T-cell (primary cell): Measurements from ENCODE around the gene PHYKPL. TPM values are rescaled to one million over a fixed set of nuclear protein-coding genes. Genes with fewer than 3 reads are reported as not detected.

ENCODE experiments used
- ATAC-seq, 4 experiments: fragments of 200-7000 bp in 3 of 4; fragments of 150-1000 bp in 1 of 4; cut with Tn5 transposase; replicated peaks in 1 of 4; 1 replicate in 3 of 4; 2 replicates in 1 of 4; pipeline ENCODE4 v1.10.0; 2021; ENCODE audit warnings: moderate library complexity in 3 of 4, mild to moderate bottlenecking in 2 of 4, moderate number of reproducible peaks in 1 of 4
- CTCF ChIA-PET, 2 donors: fragments of 300-600 bp; sonication (Branson Sonifier 250); formaldehyde crosslinking; loops; one replicate each; lab custom pipeline; 2022; ENCODE audit warnings: antibody characterized with exemption in 2 of 2; lab: Charles Lee
- POLR2A ChIA-PET, 2 donors: fragments of 300-600 bp; sonication (Branson Sonifier 250); formaldehyde crosslinking; loops; one replicate each; lab custom pipeline; 2022; ENCODE audit warnings: antibody characterized with exemption in 2 of 2; lab: Charles Lee
- DNase-seq, 35 experiments: peaks; one replicate each; pipeline versions ENCODE4 v3.0.0 to v3.0.0-alpha.2; 2013 to 2023
- H3K27ac ChIP-seq: one replicate; pipeline ENCODE4 v1.5.1; 2013; ENCODE audit warnings: low read length
- H3K27me3 ChIP-seq, 2 experiments: replicated peaks in 1 of 2; 1 replicate in 1 of 2; 2 replicates in 1 of 2; pipeline versions ENCODE4 v1.6.1 to v1.7.0; 2013; ENCODE audit warnings: low read length in 1 of 2, mixed read lengths in 1 of 2; ENCODE audit not compliant: control insufficient read depth in 2 of 2, insufficient read depth in 2 of 2; ENCODE audit errors: extremely low read depth in 1 of 2
- H3K36me3 ChIP-seq, 2 donors: 1 replicate in 1 of 2; 2 replicates in 1 of 2; pipeline versions ENCODE4 v1.6.1 to v1.7.0; 2013; ENCODE audit warnings: low read length in 1 of 2; ENCODE audit not compliant: control insufficient read depth in 2 of 2, insufficient read depth in 1 of 2; ENCODE audit errors: extremely low read depth in 1 of 2
- H3K4me1 ChIP-seq, 2 experiments: 1 replicate in 1 of 2; 2 replicates in 1 of 2; pipeline versions ENCODE4 v1.6.1 to v1.7.0; 2013; ENCODE audit warnings: low read length in 2 of 2, mixed read lengths in 1 of 2; ENCODE audit not compliant: insufficient read depth in 2 of 2, control insufficient read depth in 1 of 2; ENCODE audit errors: extremely low read depth in 1 of 2
- H3K4me3 ChIP-seq, 2 donors: 1 replicate in 1 of 2; 2 replicates in 1 of 2; pipeline versions ENCODE4 v1.5.1 to v1.7.0; 2013; ENCODE audit warnings: mild to moderate bottlenecking in 2 of 2, low read length in 1 of 2, moderate library complexity in 1 of 2; ENCODE audit not compliant: control insufficient read depth in 1 of 2; ENCODE audit errors: extremely low read depth in 1 of 2
- H3K9me3 ChIP-seq: 2 replicates; pipeline ENCODE4 v1.7.0; 2013
- H3K27ac Mint-ChIP-seq, 2 donors: one replicate each; pipeline ENCODE4 v1.8.0; 2020 to 2021; ENCODE audit warnings: mild to moderate bottlenecking in 2 of 2, mixed read lengths in 2 of 2
- H3K27me3 Mint-ChIP-seq, 2 donors: one replicate each; pipeline ENCODE4 v1.8.0; 2021 to 2022; ENCODE audit warnings: mixed read lengths in 2 of 2
- H3K36me3 Mint-ChIP-seq: one replicate; pipeline ENCODE4 v1.8.0; 2021; ENCODE audit warnings: mixed read lengths
- H3K4me1 Mint-ChIP-seq, 3 donors: one replicate each; pipeline ENCODE4 v1.8.0; 2020 to 2022; ENCODE audit warnings: mixed read lengths in 3 of 3, mild to moderate bottlenecking in 1 of 3
- H3K4me3 Mint-ChIP-seq, 3 donors: one replicate each; pipeline ENCODE4 v1.8.0; 2020 to 2022; ENCODE audit warnings: mild to moderate bottlenecking in 3 of 3, mixed read lengths in 3 of 3, moderate library complexity in 3 of 3
- H3K9me3 Mint-ChIP-seq, 3 donors: one replicate each; pipeline ENCODE4 v1.8.0; 2020 to 2022; ENCODE audit warnings: mixed read lengths in 3 of 3
- WGBS: methylation state at CpG from one replicate; pipeline ENCODE4 v1.1.5; 2013; ENCODE audit warnings: missing lambda C conversion rate; ENCODE audit not compliant: insufficient coverage; 5-methylcytosine and 5-hydroxymethylcytosine counted together
- total RNA-seq, 35 experiments: library from RNA in 6 of 35; stranded (reverse) in 6 of 35; fragments of 120-200 nt in 1 of 35; gene quantifications; one replicate each; pipeline versions ENCODE4 v1.2.1 to v1.2.4 and lab custom pipeline; 2013 to 2026

The PHYKPL gene
- total RNA-seq, 5 donors from 2014 or later (not counting 1 experiment from before 2014, with no cell fraction given) = 135 to 208 (median 193) TPM

DNA sequence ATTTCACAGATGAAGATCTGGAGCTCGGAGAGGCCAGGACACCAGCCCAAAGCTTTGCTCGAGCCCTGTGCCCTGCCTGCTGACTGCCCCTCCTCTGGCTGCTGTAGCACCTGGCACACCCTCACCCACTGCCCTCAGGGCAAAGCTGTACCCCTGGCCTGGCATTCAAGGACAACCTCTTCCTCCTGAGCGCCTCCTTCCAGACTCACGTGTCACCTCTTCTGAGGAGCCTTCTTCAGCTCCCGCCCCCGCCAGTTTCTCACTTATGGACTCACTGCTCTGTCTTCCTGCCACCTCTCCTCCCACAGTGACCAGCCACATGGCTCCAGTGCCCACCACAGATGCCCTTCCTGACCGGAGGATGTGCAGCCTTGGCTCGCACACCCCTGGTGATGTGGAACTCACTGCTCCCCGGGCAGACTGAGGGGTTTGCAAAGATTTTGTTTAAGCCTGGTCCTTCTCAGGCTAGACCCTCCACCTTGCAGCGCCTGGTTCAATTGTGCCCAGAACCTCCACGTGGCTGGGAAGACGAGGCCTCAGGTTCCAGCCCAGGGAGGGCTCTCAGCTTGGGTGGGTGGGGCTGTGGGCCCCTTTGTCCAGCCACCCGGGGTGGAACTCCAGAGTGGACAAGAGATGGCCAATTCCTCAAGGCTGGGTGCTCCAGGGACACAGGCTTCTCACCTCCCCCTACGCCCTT lies 46.6 kb upstream of the PHYKPL start:
- H3K27ac ChIP-seq = no peak overlapping the region
- H3K36me3 ChIP-seq = no peaks in the 10 kb centered on the region
- ChIA-PET POLR2A (no interaction called here), CTCF (interaction anchor here in 1 of 2 donors (0.5 kb wide), 1 partner anchor 274 kb away, joined by 3 read pairs; no protein-coding TSS in a partner anchor)
- H3K4me3 ChIP-seq = no peak overlapping the region
- WGBS = 78% methylated on average over 13 of the region's 14 CpGs
- H3K27me3 ChIP-seq = peaks cover 0 to 38% of the 10 kb centered on the region in 2 experiments
- Mint-ChIP-seq H3K36me3 (no peaks in the 10 kb centered on the region), H3K9me3 (peaks cover 6 to 16% (median 10%) of the 10 kb centered on the region in 3 donors), H3K27ac (no peak overlapping the region), H3K4me3 (no peak overlapping the region), H3K4me1 (peaks cover 3 to 4% (median 4%) of the 10 kb centered on the region in 3 donors), H3K27me3 (peaks cover 8 to 21% of the 10 kb centered on the region in 2 donors)
- DNase-seq (no peak), ATAC-seq (no peak)
- H3K4me1 ChIP-seq = peaks cover 0 to 9% of the 10 kb centered on the region in 2 experiments
- H3K9me3 ChIP-seq = no peaks in the 10 kb centered on the region

DNA sequence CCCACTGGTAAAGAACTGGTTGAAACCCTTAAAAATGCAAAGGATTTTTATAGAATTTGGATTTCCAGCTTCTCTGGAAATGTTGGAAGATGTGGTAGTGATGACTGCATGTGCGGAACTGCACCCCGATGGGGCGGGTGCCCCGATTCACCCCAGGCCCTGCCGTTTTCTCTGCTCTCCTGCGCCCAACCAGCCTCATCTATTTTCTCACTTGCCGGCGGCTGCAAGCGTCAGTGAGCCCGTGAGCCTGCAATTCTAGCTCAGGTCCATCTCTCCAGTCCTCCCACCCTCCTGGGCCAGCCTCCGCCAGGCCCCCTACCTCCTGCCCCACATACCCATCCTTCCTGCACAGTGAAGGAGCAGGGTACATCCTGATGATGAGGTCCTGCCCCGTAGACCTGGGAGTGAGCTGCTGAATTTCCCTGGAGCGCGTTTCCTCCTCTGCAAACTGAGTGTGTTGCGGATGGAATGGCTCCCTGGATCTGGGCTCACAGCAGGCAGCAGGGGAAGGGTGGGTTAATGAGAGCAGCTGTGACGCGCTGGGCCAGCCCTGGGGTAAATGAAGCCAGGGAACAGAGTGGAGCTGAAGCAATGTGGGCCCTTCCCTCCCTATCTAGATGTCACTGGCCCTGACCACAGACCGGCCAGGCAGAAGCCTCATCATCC lies 45.9 kb upstream of the PHYKPL start:
- Histone ChIP-seq H3K4me1 (peaks cover 0 to 9% of the 10 kb centered on the region in 2 experiments), H3K27me3 (peaks cover 0 to 45% of the 10 kb centered on the region in 2 experiments), H3K27ac (no peak overlapping the region), H3K9me3 (no peaks in the 10 kb centered on the region), H3K4me3 (no peak overlapping the region), H3K36me3 (no peaks in the 10 kb centered on the region)
- 91% methylated on average over 12 of the region's 18 CpGs for WGBS
- POLR2A ChIA-PET = no interaction called here
- no peaks in the 10 kb centered on the region for H3K36me3 Mint-ChIP-seq
- H3K9me3 Mint-ChIP-seq = peaks cover 4 to 9% (median 4%) of the 10 kb centered on the region in 3 donors
- DNase-seq (no peak), ATAC-seq (no peak)
- no peak overlapping the region for H3K4me3 Mint-ChIP-seq
- peaks cover 3 to 4% (median 4%) of the 10 kb centered on the region in 3 donors for H3K4me1 Mint-ChIP-seq
- no peak overlapping the region for H3K27ac Mint-ChIP-seq
- CTCF ChIA-PET = no interaction called here
- H3K27me3 Mint-ChIP-seq = peaks cover 8 to 21% of the 10 kb centered on the region in 2 donors

DNA sequence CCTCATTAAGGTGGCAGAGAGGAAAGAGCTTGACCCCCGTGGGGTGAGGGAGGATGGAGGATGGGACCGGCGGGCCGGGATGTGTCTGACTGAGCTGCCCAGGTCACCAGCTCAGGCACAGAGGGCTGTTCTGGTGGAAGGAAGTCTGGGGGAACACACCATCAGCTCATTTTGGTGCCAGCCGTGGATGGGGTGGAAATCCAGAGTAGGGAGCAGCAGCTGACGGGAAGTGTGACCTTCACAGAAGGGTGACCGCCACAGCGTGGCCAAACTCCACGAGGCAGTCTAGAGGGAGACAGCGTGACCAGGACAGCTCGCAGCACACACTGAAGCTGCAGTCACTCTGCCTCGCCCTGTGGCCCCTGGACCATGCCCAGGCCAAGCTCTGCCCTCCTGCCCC lies 45.3 kb upstream of the PHYKPL start:
- Mint-ChIP-seq H3K4me3 (no peak overlapping the region), H3K27me3 (peaks cover 8 to 21% of the 10 kb centered on the region in 2 donors), H3K4me1 (peaks cover 3 to 4% (median 4%) of the 10 kb centered on the region in 3 donors), H3K9me3 (peaks cover 0 to 5% (median 0%) of the 10 kb centered on the region in 3 donors), H3K36me3 (no peaks in the 10 kb centered on the region), H3K27ac (no peak overlapping the region)
- ATAC-seq (no peak), DNase-seq (no peak)
- WGBS = 74% methylated on average over 8 of the region's 12 CpGs
- Histone ChIP-seq H3K27me3 (peaks cover 0 to 49% of the 10 kb centered on the region in 2 experiments), H3K4me1 (peaks cover 0 to 9% of the 10 kb centered on the region in 2 experiments), H3K27ac (no peak overlapping the region), H3K9me3 (no peaks in the 10 kb centered on the region), H3K4me3 (no peak overlapping the region), H3K36me3 (no peaks in the 10 kb centered on the region)
- CTCF ChIA-PET = no interaction called here
- POLR2A ChIA-PET = no interaction called here

- Mint-ChIP-seq H3K4me3 (no peak overlapping the region), H3K9me3 (peaks cover 0 to 5% (median 0%) of the 10 kb centered on the region in 3 donors), H3K27ac (no peak overlapping the region), H3K4me1 (peaks cover 3 to 4% (median 4%) of the 10 kb centered on the region in 3 donors), H3K36me3 (no peaks in the 10 kb centered on the region), H3K27me3 (peaks cover 8 to 21% of the 10 kb centered on the region in 2 donors)
- ATAC-seq (no peak), DNase-seq (no peak)
- Histone ChIP-seq H3K27me3 (peaks cover 0 to 48% of the 10 kb centered on the region in 2 experiments), H3K9me3 (no peaks in the 10 kb centered on the region), H3K4me3 (no peak overlapping the region), H3K36me3 (no peaks in the 10 kb centered on the region), H3K27ac (no peak overlapping the region), H3K4me1 (peaks cover 0 to 9% of the 10 kb centered on the region in 2 experiments)
- CTCF ChIA-PET = no interaction called here
- POLR2A ChIA-PET = no interaction called here
- 81% methylated on average over 9 of the region's 9 CpGs for WGBS
These were observed 44.7 kb upstream of the PHYKPL start for GRCh38 chr5:178277346-178277745.

- DNase-seq = no peak
- no peaks in the 10 kb centered on the region for H3K36me3 ChIP-seq
- peaks cover 0 to 5% of the 10 kb centered on the region in 2 experiments for H3K4me1 ChIP-seq
- peaks cover 3 to 4% (median 4%) of the 10 kb centered on the region in 3 donors for H3K4me1 Mint-ChIP-seq
- CTCF ChIA-PET = no interaction called here
- POLR2A ChIA-PET = no interaction called here
- 88% methylated on average over 14 of the region's 20 CpGs for WGBS
- no peak overlapping the region for H3K4me3 ChIP-seq
- H3K9me3 Mint-ChIP-seq = peaks cover 0 to 5% (median 0%) of the 10 kb centered on the region in 3 donors
- ATAC-seq = no peak
- H3K9me3 ChIP-seq = no peaks in the 10 kb centered on the region
- H3K27me3 Mint-ChIP-seq = peaks cover 12 to 17% of the 10 kb centered on the region in 2 donors
- H3K4me3 Mint-ChIP-seq = no peak overlapping the region
- H3K36me3 Mint-ChIP-seq = no peaks in the 10 kb centered on the region
- H3K27ac Mint-ChIP-seq = no peak overlapping the region
- no peak overlapping the region for H3K27ac ChIP-seq
- peaks cover 0 to 45% of the 10 kb centered on the region in 2 experiments for H3K27me3 ChIP-seq
These were observed 42.4 kb upstream of the PHYKPL start for GRCh38 chr5:178274781-178275537.
